HL-60 (cell line): Measurements from ENCODE around the gene DOCK6.

Experiments
- DNase-seq, 2 experiments: peaks; one replicate each; pipeline ENCODE4 v3.0.0-alpha.2; 2010 to 2020; ENCODE audit warnings: low read depth in 1 of 2, low spot score in 1 of 2
- H3K27ac ChIP-seq: fragments of 250-450 bp; sonication (Bioruptor Pico); replicated peaks from 2 replicates; pipeline ENCODE4 v1.5.1; 2020; ENCODE audit warnings: mild to moderate bottlenecking, moderate library complexity
- H3K27me3 ChIP-seq: fragments of 250-450 bp; sonication (Bioruptor Pico); 2 replicates; pipeline ENCODE4 v1.5.1; 2021; ENCODE audit warnings: mild to moderate bottlenecking, moderate library complexity; ENCODE audit not compliant: insufficient read depth, poor library complexity, severe bottlenecking
- H3K4me3 ChIP-seq: replicated peaks from 2 replicates; pipeline ENCODE4 v1.5.1; 2011; ENCODE audit warnings: mild to moderate bottlenecking, control low read depth, low read length; ENCODE audit not compliant: insufficient read depth
- GABPA ChIP-seq: IDR thresholded peaks from 2 replicates; pipeline ENCODE4 v1.6.1; 2012; ENCODE audit warnings: low read depth
- POLR2AphosphoS5 ChIP-seq: IDR thresholded peaks from 2 replicates; pipeline ENCODE4 v1.6.1; 2012; ENCODE audit warnings: low read depth
- REST ChIP-seq: IDR thresholded peaks from 2 replicates; pipeline ENCODE4 v1.6.1; 2012; ENCODE audit warnings: low read depth; ENCODE audit not compliant: insufficient replicate concordance
- SPI1 ChIP-seq: IDR thresholded peaks from 2 replicates; pipeline ENCODE4 v1.6.1; 2012; ENCODE audit warnings: low read depth, mild to moderate bottlenecking, borderline replicate concordance
- TF ChIP-seq, protein P1 (sequence below): IDR thresholded peaks from one replicate; pipeline ENCODE4 v1.5.1; 2011; ENCODE audit warnings: low read length, control low read depth, inconsistent platforms; ENCODE audit not compliant: insufficient read depth

Gene DOCK6

DNA sequence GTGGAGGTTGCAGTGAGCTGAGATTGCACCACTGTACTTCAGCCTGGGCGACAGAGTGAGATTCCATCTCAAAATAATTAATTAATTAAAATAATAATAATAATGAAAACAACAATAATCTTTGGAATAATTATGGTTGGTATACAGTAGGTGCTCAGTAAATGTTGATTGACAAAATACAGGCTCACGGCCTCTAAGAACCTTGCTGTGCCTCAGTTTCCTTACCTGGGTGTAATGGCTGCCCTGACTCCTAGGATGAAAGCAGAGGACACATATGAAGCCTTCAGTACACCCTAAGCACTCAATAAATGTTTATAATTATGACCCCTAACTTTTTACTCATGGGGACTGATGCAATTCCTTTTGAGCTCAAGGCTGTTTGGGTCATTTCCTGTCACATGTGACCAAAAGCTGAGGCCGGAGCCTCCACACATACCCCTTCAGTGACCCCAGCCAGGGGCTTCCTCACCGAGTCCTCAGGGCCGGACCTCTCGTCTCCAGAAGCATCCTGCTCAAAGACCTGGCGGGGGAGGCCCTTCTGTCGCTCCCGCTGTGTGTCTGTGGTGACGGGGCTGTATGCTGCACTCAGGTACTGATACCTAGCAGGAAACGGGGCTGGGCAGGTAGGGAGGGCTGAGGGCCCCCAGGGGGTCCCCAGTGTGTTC, 10.5 kb downstream of the DOCK6 start:
- Histone ChIP-seq H3K27ac (no peak overlapping the region), H3K4me3 (no peak overlapping the region), H3K27me3 (no peaks in the 10 kb centered on the region)
- TF ChIP-seq SPI1 (no peak), GABPA (no peak), REST (no peak), POLR2AphosphoS5 (no peak)
- TF ChIP-seq, protein P1, sequence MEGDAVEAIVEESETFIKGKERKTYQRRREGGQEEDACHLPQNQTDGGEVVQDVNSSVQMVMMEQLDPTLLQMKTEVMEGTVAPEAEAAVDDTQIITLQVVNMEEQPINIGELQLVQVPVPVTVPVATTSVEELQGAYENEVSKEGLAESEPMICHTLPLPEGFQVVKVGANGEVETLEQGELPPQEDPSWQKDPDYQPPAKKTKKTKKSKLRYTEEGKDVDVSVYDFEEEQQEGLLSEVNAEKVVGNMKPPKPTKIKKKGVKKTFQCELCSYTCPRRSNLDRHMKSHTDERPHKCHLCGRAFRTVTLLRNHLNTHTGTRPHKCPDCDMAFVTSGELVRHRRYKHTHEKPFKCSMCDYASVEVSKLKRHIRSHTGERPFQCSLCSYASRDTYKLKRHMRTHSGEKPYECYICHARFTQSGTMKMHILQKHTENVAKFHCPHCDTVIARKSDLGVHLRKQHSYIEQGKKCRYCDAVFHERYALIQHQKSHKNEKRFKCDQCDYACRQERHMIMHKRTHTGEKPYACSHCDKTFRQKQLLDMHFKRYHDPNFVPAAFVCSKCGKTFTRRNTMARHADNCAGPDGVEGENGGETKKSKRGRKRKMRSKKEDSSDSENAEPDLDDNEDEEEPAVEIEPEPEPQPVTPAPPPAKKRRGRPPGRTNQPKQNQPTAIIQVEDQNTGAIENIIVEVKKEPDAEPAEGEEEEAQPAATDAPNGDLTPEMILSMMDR: no peak
- no peak for DNase-seq

DNA sequence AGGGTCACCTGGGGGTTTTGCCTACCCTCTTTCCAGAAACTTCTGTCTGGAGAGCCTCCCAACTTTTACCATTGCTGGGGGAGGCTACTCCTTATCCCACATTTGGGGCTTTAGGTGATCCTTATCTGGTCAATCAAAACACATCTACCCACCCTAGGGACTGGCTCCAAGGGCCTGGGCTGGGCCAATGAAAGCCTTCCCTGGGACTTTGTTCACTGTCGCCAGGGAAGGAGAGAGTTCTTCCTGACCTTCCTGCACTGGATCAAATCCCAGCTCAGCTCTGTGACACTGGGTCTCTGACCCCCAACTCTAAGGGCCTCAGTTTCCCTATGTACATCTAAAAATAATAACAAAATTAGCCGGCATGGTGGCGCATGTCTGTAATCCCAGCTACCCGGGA, 11.1 kb downstream of the DOCK6 start:
- no peaks in the 10 kb centered on the region for H3K27me3 ChIP-seq
- no peak overlapping the region for H3K27ac ChIP-seq
- H3K4me3 ChIP-seq: no peak overlapping the region
- TF ChIP-seq REST: no peak
- TF ChIP-seq GABPA: no peak
- TF ChIP-seq, protein P1: no peak
- no peak for TF ChIP-seq POLR2AphosphoS5
- TF ChIP-seq SPI1: no peak
- no peak for DNase-seq

GRCh38 chr19:11248852-11249251, 13.5 kb downstream of the DOCK6 start:
- DNase-seq: no peak
- H3K27me3 ChIP-seq: no peaks in the 10 kb centered on the region
- no peak overlapping the region for H3K27ac ChIP-seq
- no peak overlapping the region for H3K4me3 ChIP-seq
- TF ChIP-seq REST (no peak), SPI1 (no peak), POLR2AphosphoS5 (no peak), GABPA (no peak)
- TF ChIP-seq, protein P1: no peak
